ENCODE data around the gene PEX7. TPM values are rescaled to one million over a fixed set of nuclear protein-coding genes. Genes with fewer than 3 reads are reported as not detected.
A peak's percentile ranks its signal among the peaks of the same experiment; 100 is the strongest.
"Not testable (repeated sequence)": the region's sequence is repeated elsewhere in the genome, so short reads cannot be mapped to it uniquely, and the experiment has no call there.

PEX7 gene
- polyA plus RNA-seq, 3 donors = 3.0 to 6.1 (median 3.9) TPM

- H3K4me3 ChIP-seq (replicated peaks in 1 of 3; ENCODE audit: low read depth in 2 of 3, low read length in 3 of 3) = no peak overlapping the region
- Mint-ChIP-seq H3K4me1 (peaks cover 6% of the 10 kb centered on the region), H3K27ac (no peak overlapping the region), H3K36me3 (no peaks in the 10 kb centered on the region), H3K4me3 (peak overlapping the region in 1 of 2 donors; percentile 24), H3K9me3 (peaks cover 0 to 5% (median 0%) of the 10 kb centered on the region in 7 donors), H3K27me3 (ENCODE audit: low read depth in 3 of 3) (peaks cover 13 to 38% (median 16%) of the 10 kb centered on the region in 3 donors)
- H3K36me3 ChIP-seq (replicated peaks in 1 of 2; ENCODE audit: control insufficient read depth in 1 of 2, insufficient read depth in 2 of 2, low read length in 2 of 2) = no peaks in the 10 kb centered on the region
- H3K27ac ChIP-seq (ENCODE audit: low read depth in 1 of 2, low read length in 2 of 2) = no peak overlapping the region
- H4K20me1 ChIP-seq (ENCODE audit: insufficient read depth, low read length) = no peaks in the 10 kb centered on the region
- no peak overlapping the region for H2AFZ ChIP-seq (ENCODE audit: insufficient read depth, low read depth, low read length, poor library complexity, severe bottlenecking)
- no peak overlapping the region for H3K9ac ChIP-seq (ENCODE audit: insufficient read depth, low read length, poor library complexity, severe bottlenecking)
- WGBS (ENCODE audit: insufficient coverage) = 97% methylated on average over 5 of the region's 5 CpGs
- intact Hi-C loops (cut with micrococcal nuclease) = no loop called here
- peaks cover 7 to 10% of the 10 kb centered on the region in 2 donors for H3K27me3 ChIP-seq (ENCODE audit: control insufficient read depth in 2 of 2, insufficient read depth in 2 of 2, low read length in 2 of 2)
- DNase-seq = no peak
- no peak overlapping the region for H3K4me2 ChIP-seq (replicated peaks; ENCODE audit: extremely low read depth, low read length, poor library complexity, severe bottlenecking)
- H3K4me1 ChIP-seq (ENCODE audit: control insufficient read depth in 1 of 2, insufficient read depth in 2 of 2, low read length in 2 of 2) = no peaks in the 10 kb centered on the region
- TF ChIP-seq CTCF (IDR thresholded peaks at IDR 0.05) = no peak
- H3K79me2 ChIP-seq (ENCODE audit: insufficient read depth, low read length) = no peaks in the 10 kb centered on the region
- H3K9me3 ChIP-seq (replicated peaks in 1 of 2; ENCODE audit: control insufficient read depth in 1 of 2, insufficient read depth in 1 of 2, low read length in 2 of 2) = no peaks in the 10 kb centered on the region
Measured at GRCh38 chr6:136958168-136958567, 135.8 kb downstream of the PEX7 start.

GRCh38 chr6:136959471-136959891 lies 137.1 kb downstream of the PEX7 start:
- 91% methylated on average over 6 of the region's 14 CpGs for WGBS (ENCODE audit: insufficient coverage)
- Mint-ChIP-seq H3K27me3 (ENCODE audit: low read depth in 3 of 3) (peaks cover 15 to 38% (median 18%) of the 10 kb centered on the region in 3 donors), H3K4me1 (peaks cover 6% of the 10 kb centered on the region), H3K9me3 (peaks cover 0 to 5% (median 0%) of the 10 kb centered on the region in 7 donors), H3K4me3 (no peak overlapping the region), H3K36me3 (no peaks in the 10 kb centered on the region), H3K27ac (peak overlapping the region in 1 of 7 donors; percentile 19)
- DNase-seq = no peak
- H4K20me1 ChIP-seq (ENCODE audit: insufficient read depth, low read length) = no peaks in the 10 kb centered on the region
- H3K4me1 ChIP-seq (ENCODE audit: control insufficient read depth in 1 of 2, insufficient read depth in 2 of 2, low read length in 2 of 2) = no peaks in the 10 kb centered on the region
- H3K79me2 ChIP-seq (ENCODE audit: insufficient read depth, low read length) = no peaks in the 10 kb centered on the region
- H3K4me3 ChIP-seq (replicated peaks in 1 of 3; ENCODE audit: low read depth in 2 of 3, low read length in 3 of 3) = no peak overlapping the region
- no peak overlapping the region for H3K4me2 ChIP-seq (replicated peaks; ENCODE audit: extremely low read depth, low read length, poor library complexity, severe bottlenecking)
- H3K9me3 ChIP-seq (replicated peaks in 1 of 2; ENCODE audit: control insufficient read depth in 1 of 2, insufficient read depth in 1 of 2, low read length in 2 of 2) = no peaks in the 10 kb centered on the region
- H2AFZ ChIP-seq (ENCODE audit: insufficient read depth, low read depth, low read length, poor library complexity, severe bottlenecking) = no peak overlapping the region
- H3K36me3 ChIP-seq (replicated peaks in 1 of 2; ENCODE audit: control insufficient read depth in 1 of 2, insufficient read depth in 2 of 2, low read length in 2 of 2) = no peaks in the 10 kb centered on the region
- peaks cover 7 to 10% of the 10 kb centered on the region in 2 donors for H3K27me3 ChIP-seq (ENCODE audit: control insufficient read depth in 2 of 2, insufficient read depth in 2 of 2, low read length in 2 of 2)
- TF ChIP-seq CTCF (IDR thresholded peaks at IDR 0.05) = no peak
- intact Hi-C loops (cut with micrococcal nuclease) = no loop called here
- no peak overlapping the region for H3K27ac ChIP-seq (ENCODE audit: low read depth in 1 of 2, low read length in 2 of 2)
- H3K9ac ChIP-seq (ENCODE audit: insufficient read depth, low read length, poor library complexity, severe bottlenecking) = no peak overlapping the region

GRCh38 chr6:136959935-136960334 lies 137.5 kb downstream of the PEX7 start:
- H3K27ac ChIP-seq (ENCODE audit: low read depth in 1 of 2, low read length in 2 of 2); H3K4me1 ChIP-seq (ENCODE audit: control insufficient read depth in 1 of 2, insufficient read depth in 2 of 2, low read length in 2 of 2); H3K4me3 Mint-ChIP-seq; intact Hi-C loops (cut with micrococcal nuclease); H2AFZ ChIP-seq (ENCODE audit: insufficient read depth, low read depth, low read length, poor library complexity, severe bottlenecking); H3K9me3 ChIP-seq (replicated peaks in 1 of 2; ENCODE audit: control insufficient read depth in 1 of 2, insufficient read depth in 1 of 2, low read length in 2 of 2); H3K4me2 ChIP-seq (replicated peaks; ENCODE audit: extremely low read depth, low read length, poor library complexity, severe bottlenecking); H3K9ac ChIP-seq (ENCODE audit: insufficient read depth, low read length, poor library complexity, severe bottlenecking); H3K4me1 Mint-ChIP-seq; H3K4me3 ChIP-seq (replicated peaks in 1 of 3; ENCODE audit: low read depth in 2 of 3, low read length in 3 of 3); H3K27me3 ChIP-seq (ENCODE audit: control insufficient read depth in 2 of 2, insufficient read depth in 2 of 2, low read length in 2 of 2); H3K79me2 ChIP-seq (ENCODE audit: insufficient read depth, low read length); H3K36me3 Mint-ChIP-seq; H3K36me3 ChIP-seq (replicated peaks in 1 of 2; ENCODE audit: control insufficient read depth in 1 of 2, insufficient read depth in 2 of 2, low read length in 2 of 2); H4K20me1 ChIP-seq (ENCODE audit: insufficient read depth, low read length); DNase-seq; H3K9me3 Mint-ChIP-seq: not testable (repeated sequence)
- Mint-ChIP-seq H3K27ac (peak overlapping the region in 1 of 7 donors; percentile 19), H3K27me3 (ENCODE audit: low read depth in 3 of 3) (peaks cover 15 to 35% (median 18%) of the 10 kb centered on the region in 3 donors)
- WGBS (ENCODE audit: insufficient coverage) = no CpG with 5 or more reads among the region's 6 CpGs
